ENCODE results near the gene ADAMTS10. TPM values are rescaled to one million over a fixed set of nuclear protein-coding genes. Genes with fewer than 3 reads are reported as not detected.

ADAMTS10 gene
- total and polyA plus RNA-seq, 2 of the 13 experiments (the other 11 are each of a cell fraction or from before 2014, with no cell fraction given), result 0.49 to 1.7 TPM

DNA sequence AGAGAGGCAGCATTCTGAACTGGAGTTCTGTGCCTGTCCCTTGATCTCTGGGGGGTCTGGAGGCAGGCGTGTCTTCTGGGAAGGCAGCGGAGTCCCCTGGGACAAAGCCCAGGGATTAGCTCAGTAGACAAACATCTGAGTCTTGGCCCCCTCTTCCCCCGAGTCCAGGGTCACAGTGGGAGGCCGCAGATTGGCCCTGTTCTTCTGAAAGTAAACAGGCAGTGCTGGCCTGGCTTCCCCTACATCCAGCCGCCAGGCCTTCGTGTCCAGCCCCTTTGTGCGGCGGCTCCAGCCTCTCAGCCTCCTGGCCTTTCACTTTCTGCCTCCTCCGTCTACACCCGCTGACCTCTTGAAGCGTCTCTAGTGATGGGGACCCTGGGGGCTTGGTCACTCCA, 20.9 kb upstream of the ADAMTS10 start (continued):
- TF ChIP-seq ELF4 (CRISPR knock-in tag; IDR thresholded peaks at IDR 0.05; ENCODE audit: borderline replicate concordance) (no peak), ZNF746 (CRISPR knock-in tag; IDR thresholded peaks at IDR 0.05) (no peak), ZNF816 (CRISPR knock-in tag; IDR thresholded peaks at IDR 0.05; ENCODE audit: borderline replicate concordance) (peak; percentile 75; the same call in 1 of the 2 replicates), CHD2 (IDR thresholded peaks at IDR 0.05; ENCODE audit: low read depth, low read length) (no peak), CREBL2 (CRISPR knock-in tag; IDR thresholded peaks at IDR 0.05; ENCODE audit: borderline replicate concordance) (no peak), CBFB (CRISPR knock-in tag; IDR thresholded peaks at IDR 0.05) (0 out of 2 replicates have a peak, but pooled peaks have one; percentile 26), ELK4 (CRISPR knock-in tag; IDR thresholded peaks at IDR 0.05; ENCODE audit: borderline replicate concordance) (no peak), ZNF367 (CRISPR knock-in tag; IDR thresholded peaks at IDR 0.05; ENCODE audit: borderline replicate concordance) (no peak), STAT5B (CRISPR knock-in tag; IDR thresholded peaks at IDR 0.05) (no peak), ZNF558 (CRISPR knock-in tag; IDR thresholded peaks at IDR 0.05; ENCODE audit: borderline replicate concordance) (no peak), ZNF775 (CRISPR knock-in tag; IDR thresholded peaks at IDR 0.05; ENCODE audit: borderline replicate concordance) (no peak), ZBTB21 (CRISPR knock-in tag; IDR thresholded peaks at IDR 0.05) (no peak), ZMAT3 (CRISPR knock-in tag; conservative IDR thresholded peaks at IDR 0.05) (no peak), ARID2 (CRISPR knock-in tag; IDR thresholded peaks at IDR 0.05; ENCODE audit: borderline replicate concordance) (no peak), ZNF10 (CRISPR knock-in tag; IDR thresholded peaks at IDR 0.05; ENCODE audit: borderline replicate concordance, low read depth) (no peak), ZBTB39 (CRISPR knock-in tag; IDR thresholded peaks at IDR 0.05) (0 out of 2 replicates have a peak, but pooled peaks have one; percentile 46), BCLAF1 (IDR thresholded peaks at IDR 0.05) (no peak), FOXP1 (IDR thresholded peaks at IDR 0.05) (no peak), FOXP1 (CRISPR knock-in tag; IDR thresholded peaks at IDR 0.05) (peak; percentile 75), TBP (CRISPR knock-in tag; IDR thresholded peaks at IDR 0.05) (no peak)
- TF ChIP-seq, protein P1, sequence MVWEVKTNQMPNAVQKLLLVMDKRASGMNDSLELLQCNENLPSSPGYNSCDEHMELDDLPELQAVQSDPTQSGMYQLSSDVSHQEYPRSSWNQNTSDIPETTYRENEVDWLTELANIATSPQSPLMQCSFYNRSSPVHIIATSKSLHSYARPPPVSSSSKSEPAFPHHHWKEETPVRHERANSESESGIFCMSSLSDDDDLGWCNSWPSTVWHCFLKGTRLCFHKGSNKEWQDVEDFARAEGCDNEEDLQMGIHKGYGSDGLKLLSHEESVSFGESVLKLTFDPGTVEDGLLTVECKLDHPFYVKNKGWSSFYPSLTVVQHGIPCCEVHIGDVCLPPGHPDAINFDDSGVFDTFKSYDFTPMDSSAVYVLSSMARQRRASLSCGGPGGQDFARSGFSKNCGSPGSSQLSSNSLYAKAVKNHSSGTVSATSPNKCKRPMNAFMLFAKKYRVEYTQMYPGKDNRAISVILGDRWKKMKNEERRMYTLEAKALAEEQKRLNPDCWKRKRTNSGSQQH (CRISPR knock-in tag; IDR thresholded peaks at IDR 0.05; ENCODE audit: low read depth), result no peak
- TF ChIP-seq, protein P2, sequence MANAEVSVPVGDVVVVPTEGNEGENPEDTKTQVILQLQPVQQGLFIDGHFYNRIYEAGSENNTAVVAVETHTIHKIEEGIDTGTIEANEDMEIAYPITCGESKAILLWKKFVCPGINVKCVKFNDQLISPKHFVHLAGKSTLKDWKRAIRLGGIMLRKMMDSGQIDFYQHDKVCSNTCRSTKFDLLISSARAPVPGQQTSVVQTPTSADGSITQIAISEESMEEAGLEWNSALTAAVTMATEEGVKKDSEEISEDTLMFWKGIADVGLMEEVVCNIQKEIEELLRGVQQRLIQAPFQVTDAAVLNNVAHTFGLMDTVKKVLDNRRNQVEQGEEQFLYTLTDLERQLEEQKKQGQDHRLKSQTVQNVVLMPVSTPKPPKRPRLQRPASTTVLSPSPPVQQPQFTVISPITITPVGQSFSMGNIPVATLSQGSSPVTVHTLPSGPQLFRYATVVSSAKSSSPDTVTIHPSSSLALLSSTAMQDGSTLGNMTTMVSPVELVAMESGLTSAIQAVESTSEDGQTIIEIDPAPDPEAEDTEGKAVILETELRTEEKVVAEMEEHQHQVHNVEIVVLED (CRISPR knock-in tag; IDR thresholded peaks at IDR 0.05; ENCODE audit: borderline replicate concordance), result no peak

All from HepG2 (cell line).